Mesothelial cell of epicardium (in vitro differentiated cells): ENCODE data around the gene SETBP1. TPM values are rescaled to one million over a fixed set of nuclear protein-coding genes. Genes with fewer than 3 reads are reported as not detected.

Experiments
- DNase-seq, 2 experiments: peaks; one replicate each; pipeline ENCODE4 v3.0.0; 2021; ENCODE audit warnings: low spot score in 2 of 2; ENCODE audit not compliant: unreplicated experiment in 2 of 2
- H3K27ac Mint-ChIP-seq: 2 replicates; pipeline ENCODE4 v1.8.0; 2021; ENCODE audit warnings: mixed read lengths
- H3K27me3 Mint-ChIP-seq: 2 replicates; pipeline ENCODE4 v1.8.0; 2021; ENCODE audit warnings: low read depth, mixed read lengths
- H3K36me3 Mint-ChIP-seq: 2 replicates; pipeline ENCODE4 v1.8.0; 2021; ENCODE audit warnings: mixed read lengths
- H3K4me1 Mint-ChIP-seq: 2 replicates; pipeline ENCODE4 v1.8.0; 2021; ENCODE audit warnings: mixed read lengths
- H3K4me3 Mint-ChIP-seq: 2 replicates; pipeline ENCODE4 v1.8.0; 2021; ENCODE audit warnings: mild to moderate bottlenecking, moderate library complexity, mixed read lengths
- H3K9me3 Mint-ChIP-seq: 2 replicates; pipeline ENCODE4 v1.8.0; 2021; ENCODE audit warnings: mixed read lengths
- total RNA-seq: library from RNA; stranded (reverse); gene quantifications from 3 replicates; pipeline ENCODE4 v1.2.1, GENCODE V29; 2021
- TF ChIP-seq, protein P1 (sequence below): fragments of 200-600 bp; sonication (generic); IDR thresholded peaks from one replicate; pipeline ENCODE4 v1.5.0; 2021; ENCODE audit warnings: antibody characterized with exemption; ENCODE audit not compliant: unreplicated experiment

The SETBP1 gene
- total RNA-seq, 1 donor from 2014 or later: 47.7 TPM

DNA sequence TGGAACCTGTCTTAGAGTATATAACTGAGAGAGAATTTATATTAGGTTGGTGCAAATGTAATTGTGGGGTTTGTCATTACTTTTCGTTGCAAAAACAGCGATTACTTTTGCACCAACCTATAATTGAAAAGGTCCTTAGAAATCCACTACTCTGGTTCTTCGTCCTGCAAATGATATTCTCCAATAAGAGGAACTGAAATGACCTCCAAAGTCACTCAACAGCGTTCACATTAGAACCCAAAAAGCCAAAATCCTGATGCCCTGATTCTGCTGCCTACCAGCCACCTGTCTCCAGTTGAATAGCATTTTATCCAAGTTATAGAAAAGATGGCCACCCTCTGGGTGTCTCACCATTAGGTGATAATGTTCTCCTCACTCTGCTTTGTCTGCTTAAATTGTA, 230.6 kb downstream of the SETBP1 start:
- Mint-ChIP-seq H3K36me3 (no peaks in the 10 kb centered on the region), H3K27me3 (no peaks in the 10 kb centered on the region), H3K27ac (no peak overlapping the region), H3K9me3 (no peaks in the 10 kb centered on the region), H3K4me3 (no peak overlapping the region), H3K4me1 (peaks cover 7% of the 10 kb centered on the region)
- DNase-seq: no peak
- TF ChIP-seq, protein P1, sequence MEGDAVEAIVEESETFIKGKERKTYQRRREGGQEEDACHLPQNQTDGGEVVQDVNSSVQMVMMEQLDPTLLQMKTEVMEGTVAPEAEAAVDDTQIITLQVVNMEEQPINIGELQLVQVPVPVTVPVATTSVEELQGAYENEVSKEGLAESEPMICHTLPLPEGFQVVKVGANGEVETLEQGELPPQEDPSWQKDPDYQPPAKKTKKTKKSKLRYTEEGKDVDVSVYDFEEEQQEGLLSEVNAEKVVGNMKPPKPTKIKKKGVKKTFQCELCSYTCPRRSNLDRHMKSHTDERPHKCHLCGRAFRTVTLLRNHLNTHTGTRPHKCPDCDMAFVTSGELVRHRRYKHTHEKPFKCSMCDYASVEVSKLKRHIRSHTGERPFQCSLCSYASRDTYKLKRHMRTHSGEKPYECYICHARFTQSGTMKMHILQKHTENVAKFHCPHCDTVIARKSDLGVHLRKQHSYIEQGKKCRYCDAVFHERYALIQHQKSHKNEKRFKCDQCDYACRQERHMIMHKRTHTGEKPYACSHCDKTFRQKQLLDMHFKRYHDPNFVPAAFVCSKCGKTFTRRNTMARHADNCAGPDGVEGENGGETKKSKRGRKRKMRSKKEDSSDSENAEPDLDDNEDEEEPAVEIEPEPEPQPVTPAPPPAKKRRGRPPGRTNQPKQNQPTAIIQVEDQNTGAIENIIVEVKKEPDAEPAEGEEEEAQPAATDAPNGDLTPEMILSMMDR: no peak

DNA sequence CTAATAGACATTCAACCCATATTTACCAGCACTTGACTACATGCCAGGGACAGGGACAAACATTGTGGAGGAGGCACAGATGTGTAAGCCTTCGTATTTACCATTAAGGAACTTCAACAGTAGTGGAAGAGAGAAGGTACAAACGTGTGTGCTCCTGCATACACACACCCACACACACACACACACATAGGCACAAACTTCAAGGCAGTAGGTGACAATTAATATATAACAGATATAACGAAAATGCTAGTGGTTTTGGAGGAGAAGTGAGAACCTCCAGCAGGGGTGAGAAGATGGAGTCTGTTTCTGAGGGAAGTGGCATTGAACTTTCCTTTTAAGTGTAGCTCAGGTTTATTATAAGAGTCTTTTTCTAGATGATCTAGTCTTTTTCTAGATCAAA, 231.1 kb downstream of the SETBP1 start:
- Mint-ChIP-seq H3K27ac (no peak overlapping the region), H3K4me1 (peaks cover 7% of the 10 kb centered on the region)

DNA sequence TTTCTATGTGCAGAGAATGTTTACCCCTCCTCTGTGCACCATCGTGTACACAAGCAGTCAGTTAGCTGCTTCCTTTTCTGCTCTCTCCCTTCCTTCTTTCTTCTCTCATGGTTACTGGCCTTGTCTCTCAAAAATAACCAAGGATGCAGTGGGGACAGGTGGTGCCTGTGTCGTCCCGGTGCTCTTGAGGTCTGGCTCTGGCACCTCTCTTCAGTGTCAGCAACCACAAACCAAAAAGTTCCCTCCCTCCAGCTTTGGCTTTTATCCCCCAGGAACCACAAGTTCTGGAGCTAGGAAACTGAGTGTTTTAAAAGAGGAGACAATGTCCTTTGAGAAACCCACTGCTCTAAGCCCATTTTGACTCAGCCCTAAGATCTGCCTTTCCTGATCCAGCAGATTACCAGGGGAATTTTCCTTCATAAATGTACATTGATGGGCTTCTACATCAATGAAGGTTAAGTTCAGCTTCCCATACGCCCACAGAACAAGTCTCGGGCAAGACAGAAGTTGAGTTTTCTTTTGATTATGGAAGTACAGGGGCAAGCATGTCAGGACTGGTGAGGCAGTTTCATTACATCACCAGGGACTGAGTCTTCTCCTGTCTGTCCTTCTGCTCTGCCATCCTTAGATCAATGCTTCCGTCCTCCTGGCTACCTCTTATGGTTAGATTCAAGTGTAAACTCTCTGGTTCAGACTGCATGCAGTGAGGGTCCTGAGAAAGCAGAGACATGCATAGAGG, 232.2 kb downstream of the SETBP1 start:
- Mint-ChIP-seq H3K27ac (no peak overlapping the region), H3K36me3 (no peaks in the 10 kb centered on the region), H3K4me3 (no peak overlapping the region), H3K27me3 (no peaks in the 10 kb centered on the region), H3K9me3 (no peaks in the 10 kb centered on the region), H3K4me1 (peaks cover 7% of the 10 kb centered on the region)
- TF ChIP-seq, protein P1: no peak
- no peak for DNase-seq

More for the DNA sequence above, 231.1 kb downstream of the SETBP1 start:
- H3K27me3 Mint-ChIP-seq: no peaks in the 10 kb centered on the region
- H3K36me3 Mint-ChIP-seq: no peaks in the 10 kb centered on the region
- TF ChIP-seq, protein P1: no peak
- no peak for DNase-seq
- H3K4me3 Mint-ChIP-seq: no peak overlapping the region
- H3K9me3 Mint-ChIP-seq: no peaks in the 10 kb centered on the region

DNA sequence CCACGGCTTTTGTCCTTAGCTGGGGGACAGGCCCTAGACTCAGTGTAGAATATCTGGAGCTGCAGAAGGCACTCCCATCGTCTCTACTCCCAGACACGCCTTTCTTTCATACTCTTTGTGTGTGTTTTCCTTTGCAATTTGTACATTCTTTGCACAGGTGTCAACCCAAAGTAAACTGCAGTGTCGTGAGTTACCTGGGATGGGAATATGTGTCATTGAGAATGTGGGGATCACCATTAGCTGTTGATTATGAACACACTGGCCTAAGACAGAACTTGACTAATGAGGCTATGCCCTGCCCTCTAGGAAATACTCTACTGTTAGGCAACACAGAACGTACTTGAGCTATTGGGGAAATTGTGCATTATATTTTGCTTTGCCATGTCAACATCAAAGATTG, 233.3 kb downstream of the SETBP1 start:
- H3K4me3 Mint-ChIP-seq: no peak overlapping the region
- H3K27me3 Mint-ChIP-seq: no peaks in the 10 kb centered on the region
- peaks cover 5% of the 10 kb centered on the region for H3K4me1 Mint-ChIP-seq
- no peaks in the 10 kb centered on the region for H3K9me3 Mint-ChIP-seq
- H3K27ac Mint-ChIP-seq: no peak overlapping the region
- TF ChIP-seq, protein P1: no peak
- DNase-seq: no peak
- H3K36me3 Mint-ChIP-seq: no peaks in the 10 kb centered on the region

DNA sequence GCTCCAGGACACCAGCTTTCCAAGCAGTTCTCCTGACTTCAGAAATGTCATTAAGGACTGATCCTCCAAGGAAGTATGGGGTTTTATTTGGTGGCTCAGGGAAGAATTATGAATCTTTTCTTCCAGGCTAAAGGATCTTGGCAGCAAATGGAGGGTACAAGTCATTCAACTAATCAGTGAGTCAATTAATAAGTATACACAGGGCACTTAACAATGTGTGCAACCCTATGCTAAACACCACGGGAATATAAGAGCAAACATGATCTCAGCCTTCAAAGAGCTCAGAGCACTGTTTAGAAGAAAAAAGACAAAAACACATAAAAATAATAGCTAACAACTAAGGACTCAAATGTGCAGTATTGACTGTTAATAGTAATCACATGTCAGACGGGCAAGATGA, 234.5 kb downstream of the SETBP1 start:
- H3K27me3 Mint-ChIP-seq: no peaks in the 10 kb centered on the region
- TF ChIP-seq, protein P1: no peak
- no peak overlapping the region for H3K27ac Mint-ChIP-seq
- H3K4me3 Mint-ChIP-seq: no peak overlapping the region
- no peaks in the 10 kb centered on the region for H3K4me1 Mint-ChIP-seq
- no peak for DNase-seq
- no peaks in the 10 kb centered on the region for H3K36me3 Mint-ChIP-seq
- no peaks in the 10 kb centered on the region for H3K9me3 Mint-ChIP-seq
